Endothelial cell of umbilical vein (primary cell): ENCODE results near the gene SLC29A3. TPM values are rescaled to one million over a fixed set of nuclear protein-coding genes. Genes with fewer than 3 reads are reported as not detected.

ENCODE experiments used
- BruUV-seq: library from RNA; stranded (reverse); fragments of 400-500 nt; replicated peaks from 2 replicates; lab custom pipeline; 2021; lab: Mats Ljungman, UMichigan
- CTCF ChIA-PET: fragments of 300-600, 350-600 bp; sonication (Branson Sonifier 250); formaldehyde crosslinking; loops from one replicate; lab custom pipeline; 2021; ENCODE audit warnings: antibody characterized with exemption, inconsistent platforms; lab: Charles Lee
- POLR2A ChIA-PET: fragments of 300-600, 350-600 bp; sonication (Branson Sonifier 250); formaldehyde crosslinking; loops from one replicate; lab custom pipeline; 2021; ENCODE audit warnings: antibody characterized with exemption, inconsistent platforms; lab: Charles Lee
- DNase-seq: peaks from one replicate; pipeline ENCODE4 v3.0.0-alpha.2; 2011; ENCODE audit warnings: low read depth, low spot score
- FAIRE-seq: peaks from 2 replicates; lab custom pipeline; 2011; peaks lifted over from hg19 to GRCh38; lab: Jason Lieb, UNC
- H2AFZ ChIP-seq: 2 replicates; pipeline ENCODE4 v1.6.0; 2012; ENCODE audit warnings: low read depth, low read length, control low read depth, inconsistent platforms
- H3K27ac ChIP-seq: 2 replicates; pipeline ENCODE4 v1.5.1; 2011; ENCODE audit warnings: low read depth, mild to moderate bottlenecking, control low read depth, low read length, moderate library complexity; ENCODE audit not compliant: insufficient read depth
- H3K27me3 ChIP-seq, 2 experiments: 2 replicates each; pipeline versions ENCODE4 v1.6.0 to v1.6.1; 2011; ENCODE audit warnings: low read length in 2 of 2, mixed read lengths in 1 of 2; ENCODE audit not compliant: control insufficient read depth in 2 of 2, insufficient read depth in 2 of 2
- H3K36me3 ChIP-seq, 2 experiments: 2 replicates in 1 of 2; 3 replicates in 1 of 2; pipeline ENCODE4 v1.5.1; 2011; ENCODE audit warnings: low read length in 2 of 2, mild to moderate bottlenecking in 1 of 2, moderate library complexity in 1 of 2; ENCODE audit not compliant: control insufficient read depth in 2 of 2, insufficient read depth in 2 of 2; ENCODE audit errors: extremely low read depth in 1 of 2
- H3K4me1 ChIP-seq: 3 replicates; pipeline ENCODE4 v1.5.1; 2011; ENCODE audit warnings: mild to moderate bottlenecking, low read length; ENCODE audit not compliant: control insufficient read depth, insufficient read depth; ENCODE audit errors: extremely low read depth
- H3K4me2 ChIP-seq: 2 replicates; pipeline ENCODE4 v1.6.1; 2011; ENCODE audit warnings: low read length, control low read depth, mixed read lengths; ENCODE audit not compliant: insufficient read depth
- H3K4me3 ChIP-seq, 3 experiments: fragments of 200-600 bp in 1 of 3; sonication (generic), shearing (Covaris generic) in 1 of 3; replicated peaks in 1 of 3; 2 replicates each; pipeline ENCODE4 v1.5.1; 2011 to 2016; ENCODE audit warnings: control low read depth in 3 of 3, low read length in 3 of 3, mild to moderate bottlenecking in 2 of 3, inconsistent platforms in 1 of 3, low read depth in 1 of 3, moderate library complexity in 1 of 3; ENCODE audit not compliant: insufficient read depth in 1 of 3
- H3K79me2 ChIP-seq: 2 replicates; pipeline ENCODE4 v1.6.0; 2012; ENCODE audit warnings: low read length, inconsistent platforms; ENCODE audit not compliant: control insufficient read depth, insufficient read depth
- H3K9ac ChIP-seq: replicated peaks from 2 replicates; pipeline ENCODE3; 2011; ENCODE audit warnings: low read length, control low read depth; ENCODE audit not compliant: insufficient read depth; ENCODE audit errors: extremely low read depth
- H3K9me1 ChIP-seq: replicated peaks from 3 replicates; pipeline ENCODE4 v1.6.0; 2011; ENCODE audit warnings: mild to moderate bottlenecking, low read length; ENCODE audit not compliant: control insufficient read depth, insufficient read depth; ENCODE audit errors: extremely low read depth
- H3K9me3 ChIP-seq: replicated peaks from 2 replicates; pipeline ENCODE4 v1.5.1; 2012; ENCODE audit warnings: low read length, inconsistent platforms; ENCODE audit not compliant: control insufficient read depth, insufficient read depth
- H4K20me1 ChIP-seq: replicated peaks from 2 replicates; pipeline ENCODE3; 2011; ENCODE audit warnings: mild to moderate bottlenecking, low read length; ENCODE audit not compliant: control insufficient read depth, insufficient read depth; ENCODE audit errors: extremely low read depth
- EZH2 ChIP-seq: IDR thresholded peaks from 2 replicates; pipeline ENCODE4 v1.6.1; 2012; ENCODE audit warnings: borderline replicate concordance, low read depth, mild to moderate bottlenecking, moderate library complexity, low read length, inconsistent platforms; ENCODE audit not compliant: severe bottlenecking
- FOS ChIP-seq: IDR thresholded peaks from 2 replicates; pipeline ENCODE4 v1.6.1; 2011; ENCODE audit warnings: mild to moderate bottlenecking, low read length, moderate library complexity, borderline replicate concordance; ENCODE audit not compliant: insufficient read depth
- GATA2 ChIP-seq: IDR thresholded peaks from 2 replicates; pipeline ENCODE4 v1.7.0; 2011; ENCODE audit warnings: low read depth, mild to moderate bottlenecking, moderate library complexity, mixed read lengths, low read length; ENCODE audit not compliant: insufficient read length, insufficient read depth
- JUN ChIP-seq: IDR thresholded peaks from 2 replicates; pipeline ENCODE4 v1.6.1; 2011; ENCODE audit warnings: borderline replicate concordance, low read depth; ENCODE audit not compliant: insufficient read length, insufficient read depth
- MAX ChIP-seq: IDR thresholded peaks from 2 replicates; pipeline ENCODE4 v1.6.1; 2011; ENCODE audit not compliant: insufficient read depth, insufficient read length
- MYC ChIP-seq: IDR thresholded peaks from one replicate; pipeline ENCODE4 v1.6.1; 2011; ENCODE audit warnings: mild to moderate bottlenecking, low read depth, low read length
- POLR2A ChIP-seq: IDR thresholded peaks from 2 replicates; pipeline ENCODE4 v1.6.1; 2012; ENCODE audit warnings: low read depth, mild to moderate bottlenecking, control low read depth, low read length
- POLR2AphosphoS5 ChIP-seq: IDR thresholded peaks from 2 replicates; pipeline ENCODE4 v1.6.1; 2012; ENCODE audit warnings: low read depth, mild to moderate bottlenecking, control low read depth, low read length, moderate library complexity; ENCODE audit not compliant: insufficient read depth
- dilution Hi-C: fragments of 300-500 bp; cut with MboI; formaldehyde crosslinking; loops from one replicate; pipeline ENCODE4 v1.15.0; 2019; ENCODE audit warnings: low sequenced_read_pairs; ENCODE audit not compliant: extremely low pct_ligation_motif_present
- intact Hi-C: fragments of 100-400 bp; cut with micrococcal nuclease; formaldehyde crosslinking; loops from one replicate; pipeline ENCODE4 v1.10.0; 2022
- polyA plus RNA-seq, 4 experiments: library from polyadenylated mRNA; depleted of rRNA in 3 of 4; stranded (reverse) in 3 of 4; unstranded in 1 of 4; fragments of >200 nt; gene quantifications; 2 replicates each; pipeline versions ENCODE4 v1.2.1 to v1.2.3, GENCODE V29; 2011 to 2012; ENCODE audit warnings: missing spikeins in 1 of 4
- total RNA-seq: library from RNA; stranded (reverse); gene quantifications from 2 replicates; pipeline ENCODE4 v1.2.3, GENCODE V29; 2021
- TF ChIP-seq, protein P1 (sequence below), 2 donors: IDR thresholded peaks; 1 replicate in 1 of 2; 2 replicates in 1 of 2; pipeline ENCODE4 v1.5.1; 2011; ENCODE audit warnings: low read length in 2 of 2, mild to moderate bottlenecking in 2 of 2, moderate library complexity in 2 of 2, control low read depth in 1 of 2, inconsistent platforms in 1 of 2, low read depth in 1 of 2; ENCODE audit not compliant: insufficient read depth in 1 of 2; ENCODE audit errors: extremely low read depth in 1 of 2

SLC29A3 gene
- total and polyA plus RNA-seq, 2 donors (not counting 3 experiments of a cell fraction or from before 2014, with no cell fraction given), result 5.0 to 9.1 TPM

DNA sequence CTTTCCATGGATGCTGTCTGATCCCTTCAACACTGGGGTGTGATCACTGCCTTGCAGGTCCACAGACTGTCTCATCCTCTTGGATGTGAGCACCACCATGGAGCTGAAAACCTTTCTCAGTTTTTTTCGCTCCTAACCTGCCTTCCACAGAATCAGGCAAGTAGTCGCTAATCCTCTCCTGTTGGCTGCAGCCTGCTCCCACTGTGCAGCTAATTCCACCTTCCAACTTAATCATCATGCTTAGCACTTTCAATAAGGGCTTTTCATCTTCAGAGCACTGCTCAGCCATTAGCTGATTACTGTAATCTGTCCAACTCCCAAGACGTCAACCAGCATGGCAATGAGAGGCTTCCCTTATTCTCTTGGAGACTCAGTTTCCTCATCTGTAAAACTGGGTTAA is 62.6 kb downstream of the SLC29A3 start:
- Histone ChIP-seq H3K4me2 (no peak overlapping the region), H3K27me3 (peaks cover 0 to 4% of the 10 kb centered on the region in 2 experiments), H3K9me1 (no peaks in the 10 kb centered on the region), H3K79me2 (no peaks in the 10 kb centered on the region), H3K36me3 (no peaks in the 10 kb centered on the region), H3K4me1 (no peaks in the 10 kb centered on the region), H3K9me3 (no peaks in the 10 kb centered on the region), H3K27ac (no peak overlapping the region), H4K20me1 (no peaks in the 10 kb centered on the region), H2AFZ (no peak overlapping the region), H3K4me3 (no peak overlapping the region), H3K9ac (no peak overlapping the region)
- dilution Hi-C loops, result no loop called here
- intact Hi-C loops, result no loop called here
- ChIA-PET POLR2A (no interaction called here), CTCF (interaction anchor here (1.2 to 3.2 kb wide), 7 partner anchors 11 to 392 kb away, joined by 3 to 16 read pairs (median 5); partner anchors contain the start of gene VSIR)
- no TSS peak for BruUV-seq
- TF ChIP-seq MAX (no peak), MYC (no peak), POLR2AphosphoS5 (no peak), FOS (no peak), EZH2 (no peak), POLR2A (no peak), JUN (no peak), GATA2 (no peak)
- TF ChIP-seq, protein P1, sequence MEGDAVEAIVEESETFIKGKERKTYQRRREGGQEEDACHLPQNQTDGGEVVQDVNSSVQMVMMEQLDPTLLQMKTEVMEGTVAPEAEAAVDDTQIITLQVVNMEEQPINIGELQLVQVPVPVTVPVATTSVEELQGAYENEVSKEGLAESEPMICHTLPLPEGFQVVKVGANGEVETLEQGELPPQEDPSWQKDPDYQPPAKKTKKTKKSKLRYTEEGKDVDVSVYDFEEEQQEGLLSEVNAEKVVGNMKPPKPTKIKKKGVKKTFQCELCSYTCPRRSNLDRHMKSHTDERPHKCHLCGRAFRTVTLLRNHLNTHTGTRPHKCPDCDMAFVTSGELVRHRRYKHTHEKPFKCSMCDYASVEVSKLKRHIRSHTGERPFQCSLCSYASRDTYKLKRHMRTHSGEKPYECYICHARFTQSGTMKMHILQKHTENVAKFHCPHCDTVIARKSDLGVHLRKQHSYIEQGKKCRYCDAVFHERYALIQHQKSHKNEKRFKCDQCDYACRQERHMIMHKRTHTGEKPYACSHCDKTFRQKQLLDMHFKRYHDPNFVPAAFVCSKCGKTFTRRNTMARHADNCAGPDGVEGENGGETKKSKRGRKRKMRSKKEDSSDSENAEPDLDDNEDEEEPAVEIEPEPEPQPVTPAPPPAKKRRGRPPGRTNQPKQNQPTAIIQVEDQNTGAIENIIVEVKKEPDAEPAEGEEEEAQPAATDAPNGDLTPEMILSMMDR (IDR thresholded peaks at IDR 0.05; ENCODE audit: extremely low read depth in 1 of 2, insufficient read depth in 1 of 2, low read depth in 1 of 2, low read length in 2 of 2), result no peak
- DNase-seq, result no peak
- FAIRE-seq, result no peak
